Effector memory CD4-positive, alpha-beta T cell (primary cell): ENCODE results near the gene SUMF2.
"Not testable (repeated sequence)": the region's sequence is repeated elsewhere in the genome, so short reads cannot be mapped to it uniquely, and the experiment has no call there.

Source experiments
- DNase-seq, 3 donors: peaks; one replicate each; pipeline ENCODE4 v3.0.0-alpha.2; 2020
- H3K27ac ChIP-seq: 2 replicates; pipeline ENCODE4 v1.7.0; 2013; ENCODE audit warnings: mild to moderate bottlenecking, low read length, moderate library complexity; ENCODE audit not compliant: insufficient read depth, poor library complexity, severe bottlenecking
- H3K27me3 ChIP-seq: replicated peaks from 2 replicates; pipeline ENCODE4 v1.7.0; 2013; ENCODE audit warnings: mild to moderate bottlenecking, low read length; ENCODE audit not compliant: insufficient read depth, control insufficient read depth, poor library complexity, severe bottlenecking
- H3K36me3 ChIP-seq: 2 replicates; pipeline ENCODE4 v1.7.0; 2013; ENCODE audit warnings: mild to moderate bottlenecking, low read length, moderate library complexity; ENCODE audit not compliant: control insufficient read depth, insufficient read depth
- H3K4me1 ChIP-seq: 2 replicates; pipeline ENCODE4 v1.7.0; 2013; ENCODE audit warnings: low read length, mild to moderate bottlenecking; ENCODE audit not compliant: control insufficient read depth, insufficient read depth, poor library complexity, severe bottlenecking
- H3K4me3 ChIP-seq: 2 replicates; pipeline ENCODE4 v1.7.0; 2013; ENCODE audit warnings: low read length, low read depth, mild to moderate bottlenecking; ENCODE audit not compliant: insufficient read depth, poor library complexity, severe bottlenecking
- H3K9me3 ChIP-seq: 2 replicates; pipeline ENCODE4 v1.7.0; 2013; ENCODE audit warnings: mild to moderate bottlenecking, low read length, moderate library complexity; ENCODE audit not compliant: control insufficient read depth

SUMF2 gene

DNA sequence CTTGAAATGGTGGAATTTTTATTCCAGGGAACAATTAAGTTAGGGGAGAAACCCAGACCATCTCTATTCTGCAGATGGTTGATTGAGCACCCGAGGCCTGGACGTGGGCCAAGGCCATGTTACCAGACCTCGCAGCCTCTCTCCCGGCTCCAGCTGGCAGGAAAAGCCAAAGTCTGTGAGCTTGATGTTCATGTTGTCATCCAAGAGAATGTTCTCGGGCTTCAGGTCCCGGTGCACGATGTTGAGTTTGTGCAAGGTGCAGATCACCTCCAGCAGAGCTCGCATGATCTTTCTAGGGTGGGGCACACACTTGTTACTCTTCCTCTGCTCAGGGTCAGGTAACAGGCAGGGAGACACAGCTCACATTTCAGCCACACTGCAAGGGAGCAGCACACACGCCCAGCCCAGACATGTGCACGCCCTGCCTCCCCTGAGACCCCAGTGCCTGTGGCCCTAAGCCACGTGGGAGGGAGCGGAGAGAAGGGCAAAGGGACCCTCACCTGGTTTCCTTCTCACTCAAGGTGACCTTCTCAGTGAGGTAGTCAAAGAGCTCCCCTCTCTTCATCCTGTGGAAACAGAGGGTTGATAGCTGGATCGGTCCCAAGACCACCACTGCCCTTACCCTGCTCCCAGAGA, 19.2 kb downstream of the SUMF2 start:
- Histone ChIP-seq H3K9me3 (no peaks in the 10 kb centered on the region), H3K27ac (no peak overlapping the region), H3K27me3 (no peaks in the 10 kb centered on the region), H3K4me1 (no peaks in the 10 kb centered on the region), H3K4me3 (no peak overlapping the region), H3K36me3 (peaks cover 12% of the 10 kb centered on the region)
- DNase-seq, result no peak

DNA sequence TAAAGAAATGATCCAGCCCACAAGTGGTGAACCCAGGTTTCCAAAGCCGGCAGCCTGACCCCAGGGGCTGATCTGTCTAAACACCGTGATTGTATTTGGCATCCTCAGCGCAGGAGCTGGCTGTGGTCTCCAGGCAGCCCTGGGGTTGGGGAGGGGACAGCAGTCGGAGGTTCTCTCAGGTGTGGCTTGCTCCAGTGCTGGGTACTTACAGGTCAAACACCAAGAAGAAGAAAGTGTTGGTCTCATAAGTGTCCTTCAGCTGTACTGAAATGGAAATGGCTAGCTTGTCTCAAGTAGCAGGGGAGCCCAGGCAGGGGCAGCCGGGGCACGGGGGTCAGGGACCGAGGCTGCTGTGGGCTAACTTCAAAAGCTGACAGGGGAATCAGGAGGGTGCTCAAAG, 22.7 kb downstream of the SUMF2 start:
- H3K36me3 ChIP-seq, result no peaks in the 10 kb centered on the region
- no peak for DNase-seq
- no peaks in the 10 kb centered on the region for H3K27me3 ChIP-seq
- H3K9me3 ChIP-seq, result no peaks in the 10 kb centered on the region
- H3K4me1 ChIP-seq, result no peaks in the 10 kb centered on the region
- H3K27ac ChIP-seq, result no peak overlapping the region
- no peak overlapping the region for H3K4me3 ChIP-seq

DNA sequence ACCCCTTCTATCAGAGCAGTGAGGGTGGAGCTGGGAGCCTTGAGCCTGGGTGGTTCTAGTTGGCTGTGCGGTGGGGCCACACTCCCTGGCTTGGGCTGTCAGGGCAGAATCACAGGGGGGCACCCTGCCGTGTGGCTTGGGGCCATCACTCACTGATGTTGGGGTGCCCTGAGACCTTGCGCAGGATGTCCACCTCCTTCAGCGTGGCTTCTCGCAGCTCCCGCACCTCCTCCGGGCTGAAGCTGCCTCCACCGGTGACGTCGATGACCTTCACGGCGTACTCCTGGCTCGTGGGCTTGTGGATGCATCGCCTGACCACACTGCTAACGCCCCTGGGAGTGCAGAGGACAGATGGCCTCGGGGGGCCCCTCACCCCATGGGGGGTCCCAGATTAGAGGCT, 23.4 kb downstream of the SUMF2 start:
- no peak for DNase-seq

DNA sequence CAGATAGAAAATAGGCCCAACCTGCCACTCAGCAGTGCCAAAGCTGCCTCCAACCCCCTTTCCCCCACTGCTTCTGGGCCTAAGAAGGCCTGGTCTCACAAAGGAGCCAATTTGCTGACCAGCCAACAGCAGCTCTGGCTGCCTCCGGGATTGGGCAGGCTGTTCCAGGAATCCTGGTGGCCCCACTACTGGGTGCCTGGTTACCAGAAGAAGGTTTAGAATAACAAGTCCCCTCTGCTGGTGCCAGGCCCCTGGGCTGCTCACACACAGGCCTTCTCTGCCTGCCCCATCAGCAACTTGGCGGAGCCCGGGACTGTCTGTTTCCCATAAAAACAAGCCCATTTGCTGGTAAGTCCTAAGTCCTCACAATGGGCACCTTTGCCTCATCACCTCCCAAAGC, 27.5 kb downstream of the SUMF2 start:
- no peaks in the 10 kb centered on the region for H3K36me3 ChIP-seq
- H3K27ac ChIP-seq, result no peak overlapping the region
- no peaks in the 10 kb centered on the region for H3K27me3 ChIP-seq
- no peaks in the 10 kb centered on the region for H3K9me3 ChIP-seq
- DNase-seq, result no peak
- no peak overlapping the region for H3K4me3 ChIP-seq
- no peaks in the 10 kb centered on the region for H3K4me1 ChIP-seq

More for the DNA sequence above, 23.4 kb downstream of the SUMF2 start:
- Histone ChIP-seq H3K4me1 (no peaks in the 10 kb centered on the region), H3K36me3 (no peaks in the 10 kb centered on the region), H3K27me3 (no peaks in the 10 kb centered on the region), H3K9me3 (no peaks in the 10 kb centered on the region), H3K27ac (no peak overlapping the region), H3K4me3 (no peak overlapping the region)

DNA sequence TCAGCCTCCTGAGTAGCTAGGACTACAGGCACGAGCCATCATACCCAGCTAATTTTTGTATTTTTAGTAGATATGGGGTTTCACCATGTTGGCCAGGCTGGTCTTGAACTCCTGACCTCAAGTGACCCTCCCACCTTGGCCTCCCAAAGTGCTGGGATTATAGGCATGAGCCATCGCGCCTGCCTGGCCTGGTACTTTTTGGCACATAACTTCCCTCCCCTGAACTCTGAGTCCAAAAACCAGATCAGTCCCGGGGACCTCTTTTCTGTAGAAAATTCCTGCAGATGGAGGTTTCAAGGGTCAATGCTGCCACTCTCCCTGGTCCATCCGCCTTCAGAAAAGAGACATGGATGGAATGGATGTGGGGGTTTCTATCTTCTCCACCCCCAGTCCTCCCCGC, 28.3 kb downstream of the SUMF2 start:
- not testable (repeated sequence) for H3K9me3 ChIP-seq, H3K36me3 ChIP-seq, H3K4me3 ChIP-seq, DNase-seq, H3K4me1 ChIP-seq, H3K27ac ChIP-seq, H3K27me3 ChIP-seq

DNA sequence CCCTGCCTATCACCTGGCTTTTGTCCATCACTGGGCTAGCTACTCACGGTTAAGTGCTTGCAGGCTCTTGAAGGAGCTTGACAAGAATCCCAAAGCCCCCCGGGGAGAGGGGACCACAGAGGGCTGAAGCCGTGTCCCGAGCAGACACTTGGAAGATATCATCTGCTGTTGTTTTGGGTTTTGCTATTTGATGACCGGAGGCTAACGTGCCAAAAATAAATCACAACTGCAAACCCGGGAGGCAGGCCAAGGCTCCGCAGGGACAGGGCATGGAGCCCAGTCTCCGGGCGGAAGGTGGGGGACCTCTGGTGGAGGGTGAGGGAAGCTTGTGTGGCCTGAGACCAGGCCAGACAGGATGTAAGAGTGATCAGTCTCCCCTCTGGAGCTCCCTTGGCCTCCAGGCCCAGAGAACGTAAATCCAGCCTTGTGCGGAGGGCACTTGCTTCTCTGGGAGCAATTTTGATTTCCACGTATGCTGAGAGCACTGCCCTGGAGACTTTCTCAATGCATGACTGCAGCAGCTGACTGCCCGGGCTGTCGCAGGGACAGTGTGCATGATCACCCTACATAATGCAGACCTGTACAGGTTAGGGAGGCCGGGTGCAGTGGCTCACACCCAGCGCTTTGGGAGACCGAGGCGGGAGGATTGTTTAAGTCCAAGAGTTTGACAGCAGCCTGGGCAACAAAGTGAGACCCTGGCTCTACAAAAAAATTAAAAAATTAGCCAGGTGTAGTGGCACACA, 28.9 kb downstream of the SUMF2 start, which contains the start of gene PHKG1:
PHKG1 (minus strand) TSS at position 164 of the 743 bp plus-strand sequence. CDS start 4,011 bp downstream, outside the sequence.
- Histone ChIP-seq H3K27ac (no peak within 1 kb of the TSS), H3K4me3 (no peak within 1 kb of the TSS), H3K36me3 (no peaks in the 10 kb centered on the region), H3K4me1 (no peaks in the 10 kb centered on the region), H3K9me3 (no peaks in the 10 kb centered on the region), H3K27me3 (no peaks in the 10 kb centered on the region)
- DNase-seq, result no peak

DNA sequence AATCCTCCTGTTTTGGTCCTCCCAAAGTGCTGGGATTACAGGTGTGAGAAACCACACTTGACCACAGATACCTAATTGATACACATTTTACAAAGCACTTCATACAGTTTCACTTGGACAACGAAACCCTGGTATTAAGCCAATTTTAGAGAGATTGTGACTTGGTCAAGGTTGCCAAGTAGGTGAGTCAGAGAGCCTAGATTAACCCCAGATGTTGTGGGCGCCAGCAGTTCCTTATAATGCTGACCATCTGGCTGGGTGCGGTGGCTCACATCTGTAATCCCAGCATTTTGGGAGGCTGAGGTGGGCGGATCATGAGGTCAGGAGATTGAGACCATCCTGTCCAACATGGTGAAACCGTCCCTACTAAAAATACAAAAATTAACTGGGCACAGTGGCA, 33.6 kb downstream of the SUMF2 start:
- Histone ChIP-seq H3K4me3 (no peak overlapping the region), H3K4me1 (no peaks in the 10 kb centered on the region), H3K9me3 (no peaks in the 10 kb centered on the region), H3K27me3 (no peaks in the 10 kb centered on the region), H3K27ac (no peak overlapping the region), H3K36me3 (peaks cover 30% of the 10 kb centered on the region)
- DNase-seq, result no peak

DNA sequence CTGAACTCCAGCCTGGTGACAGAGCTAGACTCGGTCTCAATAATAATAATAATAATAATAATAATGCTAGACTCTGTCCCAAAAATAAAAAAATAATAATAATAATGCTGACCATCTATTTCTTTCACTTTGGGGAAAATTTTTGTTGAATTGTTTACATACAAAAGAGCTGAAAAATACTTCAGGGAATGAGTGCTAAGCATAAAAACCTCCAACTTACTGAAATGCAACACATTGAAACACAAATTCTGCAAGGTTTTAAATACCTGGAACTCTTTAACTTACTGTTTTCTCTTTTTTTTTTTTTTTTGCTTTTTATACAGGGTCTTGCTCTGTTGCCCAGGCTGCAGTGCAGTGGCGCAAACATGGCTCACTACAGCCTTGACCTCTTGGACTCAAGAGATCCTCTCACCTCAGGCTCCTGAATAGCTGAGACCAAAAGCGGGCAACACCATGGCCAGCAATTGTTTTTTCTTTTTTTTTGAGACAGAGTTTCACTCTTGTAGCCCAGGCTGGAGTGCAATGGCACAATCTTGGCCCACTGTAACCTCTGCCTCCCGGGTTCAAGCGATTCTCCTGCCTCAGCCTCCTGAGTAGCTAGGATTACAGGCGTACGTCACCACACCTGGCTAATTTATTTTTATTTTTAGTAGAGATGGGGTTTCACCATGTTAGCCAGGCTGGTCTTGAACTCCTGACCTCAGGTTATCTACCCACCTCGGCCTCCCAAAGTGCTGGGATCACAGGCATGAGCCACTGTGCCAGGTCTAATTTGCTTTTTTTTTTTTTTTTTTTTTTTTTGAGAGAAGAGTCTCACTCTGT, 34.3 kb downstream of the SUMF2 start:
- not testable (repeated sequence) for H3K27ac ChIP-seq, DNase-seq, H3K4me1 ChIP-seq, H3K9me3 ChIP-seq, H3K4me3 ChIP-seq, H3K27me3 ChIP-seq
- H3K36me3 ChIP-seq, result peaks cover 36% of the 10 kb centered on the region

DNA sequence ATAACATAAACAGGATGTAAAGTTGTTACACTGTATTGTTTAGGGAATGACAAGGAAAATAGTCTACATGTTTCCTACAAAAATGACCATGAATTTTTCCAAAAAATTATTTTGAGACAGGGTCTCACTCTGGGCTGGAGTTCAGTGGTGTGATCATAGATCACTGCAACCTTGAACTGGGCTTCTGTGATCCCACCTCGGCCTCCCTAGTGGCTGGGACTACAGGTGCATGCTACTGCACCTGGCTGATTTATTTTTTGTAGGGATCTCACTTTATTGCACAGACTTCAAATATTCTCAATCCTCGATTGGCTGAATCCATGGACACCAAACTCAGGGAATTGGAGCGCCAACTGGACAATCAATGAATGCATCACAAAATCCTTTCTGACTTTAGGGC, 35.6 kb downstream of the SUMF2 start:
- Histone ChIP-seq H3K36me3 (peaks cover 45% of the 10 kb centered on the region), H3K4me3 (no peak overlapping the region), H3K9me3 (no peaks in the 10 kb centered on the region), H3K27ac (no peak overlapping the region), H3K4me1 (no peaks in the 10 kb centered on the region), H3K27me3 (no peaks in the 10 kb centered on the region)
- no peak for DNase-seq

DNA sequence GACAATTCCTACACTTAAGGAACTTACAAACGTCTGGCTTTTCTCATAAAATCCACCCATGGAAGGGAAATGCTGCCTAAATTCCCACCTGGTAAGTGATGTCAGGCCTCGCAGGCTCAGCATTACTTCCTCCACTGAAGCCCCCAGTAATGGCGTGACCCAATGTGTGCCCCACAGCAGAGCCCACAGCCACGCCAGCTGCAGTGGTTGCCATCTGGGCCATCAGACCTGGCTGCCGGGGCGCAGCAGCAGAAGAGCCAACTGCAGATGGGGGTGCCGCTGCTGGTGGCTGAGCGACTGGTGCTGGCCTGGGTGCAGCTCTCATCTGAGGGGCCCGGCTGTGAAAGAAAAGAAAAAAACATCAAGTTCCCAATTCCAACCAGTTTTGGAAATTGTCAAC, 40.1 kb downstream of the SUMF2 start:
- H3K36me3 ChIP-seq, result peaks cover 45% of the 10 kb centered on the region
- not testable (repeated sequence) for H3K27ac ChIP-seq, H3K27me3 ChIP-seq, H3K9me3 ChIP-seq, H3K4me3 ChIP-seq, H3K4me1 ChIP-seq, DNase-seq
